Kidney (tissue), 14 donors: ENCODE data around the gene BHMT2. TPM values are rescaled to one million over a fixed set of nuclear protein-coding genes. Genes with fewer than 3 reads are reported as not detected.

ENCODE experiments used
- DNase-seq, 5 donors: peaks; one replicate each; pipeline ENCODE4 v3.0.0-alpha.2; 2013 to 2020
- FAIRE-seq: peaks from 2 replicates; lab custom pipeline; 2012; peaks lifted over from hg19 to GRCh38; lab: Jason Lieb, UNC
- H3K27ac ChIP-seq, 2 donors: one replicate each; pipeline ENCODE4 v1.7.0; 2013; ENCODE audit warnings: low read depth in 2 of 2, low read length in 2 of 2, inconsistent platforms in 1 of 2
- H3K27me3 ChIP-seq: one replicate; pipeline ENCODE4 v1.7.1; 2013; ENCODE audit warnings: low read length, inconsistent platforms; ENCODE audit not compliant: control insufficient read depth, insufficient read depth
- H3K36me3 ChIP-seq, 3 donors: one replicate each; pipeline versions ENCODE4 v1.7.0 to v1.7.1; 2013; ENCODE audit warnings: low read length in 3 of 3, control low read depth in 1 of 3, inconsistent platforms in 1 of 3; ENCODE audit not compliant: insufficient read depth in 3 of 3, control insufficient read depth in 2 of 3
- H3K4me1 ChIP-seq, 3 donors: one replicate each; pipeline versions ENCODE4 v1.7.0 to v1.7.1; 2013; ENCODE audit warnings: low read length in 3 of 3, inconsistent platforms in 1 of 3, low read depth in 1 of 3; ENCODE audit not compliant: control insufficient read depth in 2 of 3, insufficient read depth in 2 of 3
- H3K4me3 ChIP-seq, 3 donors: one replicate each; pipeline versions ENCODE4 v1.7.0 to v1.8.1; 2013; ENCODE audit warnings: low read length in 3 of 3, control low read depth in 1 of 3, inconsistent platforms in 1 of 3
- H3K9ac ChIP-seq, 3 donors: one replicate each; pipeline versions ENCODE4 v1.7.0 to v1.7.1; 2013; ENCODE audit warnings: low read length in 3 of 3, control low read depth in 1 of 3, inconsistent platforms in 1 of 3
- H3K9me3 ChIP-seq, 3 donors: one replicate each; pipeline versions ENCODE4 v1.7.0 to v1.7.1; 2013; ENCODE audit warnings: low read length in 3 of 3, control low read depth in 1 of 3, inconsistent platforms in 1 of 3; ENCODE audit not compliant: control insufficient read depth in 2 of 3, insufficient read depth in 1 of 3
- CTCF ChIP-seq: IDR thresholded peaks from 3 replicates; pipeline ENCODE4 v1.5.1; 2012; ENCODE audit warnings: mild to moderate bottlenecking, moderate library complexity, borderline replicate concordance; ENCODE audit not compliant: insufficient read depth; ENCODE audit errors: extremely low read depth
- intact Hi-C: fragments of 100-400 bp; cut with DNase I; formaldehyde crosslinking; loops from one replicate; pipeline ENCODE4 v1.11.1; 2022
- polyA plus RNA-seq: library from polyadenylated mRNA; stranded (reverse); fragments of 350-450 nt; fragmentation: Illumina TruSeq; extraction: RNeasy Lipid Tissue Mini Kit (QIAGEN cat#74804); gene quantifications from one replicate; pipeline ENCODE4 v1.2.3, GENCODE V29; 2014; ENCODE audit warnings: low read depth, low replicate concordance; ENCODE audit not compliant: insufficient read depth
- total RNA-seq: library from RNA; stranded (reverse); fragmentation: NEBNext Ultra II Directional; extraction: Animal tissue kit (Norgen Biotek cat#: 25700); gene quantifications from one replicate; pipeline ENCODE4 v1.2.1, GENCODE V29; 2021
- donor health status: control.
- donor health status: control.
- donor health status: control.
- donor health status: control.
- donor health status: control.
- donor health status: DM: yes; HTN: yes; CAD: no.
- donor health status: Normal renal cell carcinoma (clear cell type).

Gene BHMT2
- total and polyA plus RNA-seq, 2 donors from 2014 or later = 54.8 to 230 TPM

GRCh38 chr5:79059674-79060073 is 9.9 kb upstream of the BHMT2 start:
- H3K9ac ChIP-seq = no peak overlapping the region
- FAIRE-seq (no peak), DNase-seq (no peak)
- H3K4me1 ChIP-seq = peaks cover 0 to 3% (median 0%) of the 10 kb centered on the region in 3 donors
- H3K36me3 ChIP-seq = no peaks in the 10 kb centered on the region
- intact Hi-C loops = no loop called here
- TF ChIP-seq CTCF = no peak
- no peak overlapping the region for H3K4me3 ChIP-seq
- no peaks in the 10 kb centered on the region for H3K9me3 ChIP-seq
- H3K27ac ChIP-seq = no peak overlapping the region
- H3K27me3 ChIP-seq = no peaks in the 10 kb centered on the region

GRCh38 chr5:79062436-79062835 is 7.1 kb upstream of the BHMT2 start:
- intact Hi-C loops = no loop called here
- no peak overlapping the region for H3K9ac ChIP-seq
- no peak for FAIRE-seq

GRCh38 chr5:79070350-79070667 is 742 bp downstream of the BHMT2 start:
- intact Hi-C loops = no loop called here
- FAIRE-seq (no peak), DNase-seq (peak in 4 of 5 donors; percentile 22 to 72 (median 50))
- peak overlapping the region in 2 of 3 donors; percentile 76 to 84 for H3K4me3 ChIP-seq
- H3K9ac ChIP-seq = peak overlapping the region in 2 of 3 donors; percentile 74 to 92
- peak overlapping the region; percentile 96 for H3K27ac ChIP-seq
- no peak for TF ChIP-seq CTCF
- peaks cover 0 to 14% (median under 1%) of the 10 kb centered on the region in 3 donors for H3K4me1 ChIP-seq
- H3K36me3 ChIP-seq = no peaks in the 10 kb centered on the region
- H3K9me3 ChIP-seq = peaks cover 0 to 4% (median 0%) of the 10 kb centered on the region in 3 donors
- no peaks in the 10 kb centered on the region for H3K27me3 ChIP-seq

More at GRCh38 chr5:79062436-79062835, 7.1 kb upstream of the BHMT2 start:
- Histone ChIP-seq H3K4me3 (no peak overlapping the region), H3K27me3 (no peaks in the 10 kb centered on the region), H3K36me3 (no peaks in the 10 kb centered on the region), H3K27ac (no peak overlapping the region), H3K4me1 (peaks cover 0 to 3% (median 0%) of the 10 kb centered on the region in 3 donors), H3K9me3 (no peaks in the 10 kb centered on the region)
- no peak for DNase-seq
- no peak for TF ChIP-seq CTCF

GRCh38 chr5:79074641-79075040 is 5.1 kb downstream of the BHMT2 start:
- intact Hi-C loops = no loop called here
- FAIRE-seq (no peak), DNase-seq (no peak)
- H3K4me3 ChIP-seq = peak overlapping the region in 1 of 3 donors; percentile 4
- peaks cover 0 to 27% (median 10%) of the 10 kb centered on the region in 3 donors for H3K4me1 ChIP-seq
- peaks cover 0 to 4% (median 0%) of the 10 kb centered on the region in 3 donors for H3K9me3 ChIP-seq
- peak overlapping the region in 1 of 2 donors; percentile 51 for H3K27ac ChIP-seq
- no peaks in the 10 kb centered on the region for H3K27me3 ChIP-seq
- no peak for TF ChIP-seq CTCF
- no peak overlapping the region for H3K9ac ChIP-seq
- no peaks in the 10 kb centered on the region for H3K36me3 ChIP-seq
